NOMO-1 treated with DMSO at 0.1 percent for 48 hours (cell line): Measurements from ENCODE around the gene NMRK1.

ENCODE experiments used
- DNase-seq: peaks from one replicate; lab custom pipeline; 2025; ENCODE audit not compliant: unreplicated experiment; lab: John Stamatoyannopoulos, UW

NMRK1 gene

GRCh38 chr9:75063556-75064305 is 24.2 kb downstream of the NMRK1 start:
- DNase-seq, result no peak

GRCh38 chr9:75061169-75061568 is 26.8 kb downstream of the NMRK1 start:
- no peak for DNase-seq

- DNase-seq, result no peak
Measured at GRCh38 chr9:75054368-75055001, 33.5 kb downstream of the NMRK1 start.

DNA sequence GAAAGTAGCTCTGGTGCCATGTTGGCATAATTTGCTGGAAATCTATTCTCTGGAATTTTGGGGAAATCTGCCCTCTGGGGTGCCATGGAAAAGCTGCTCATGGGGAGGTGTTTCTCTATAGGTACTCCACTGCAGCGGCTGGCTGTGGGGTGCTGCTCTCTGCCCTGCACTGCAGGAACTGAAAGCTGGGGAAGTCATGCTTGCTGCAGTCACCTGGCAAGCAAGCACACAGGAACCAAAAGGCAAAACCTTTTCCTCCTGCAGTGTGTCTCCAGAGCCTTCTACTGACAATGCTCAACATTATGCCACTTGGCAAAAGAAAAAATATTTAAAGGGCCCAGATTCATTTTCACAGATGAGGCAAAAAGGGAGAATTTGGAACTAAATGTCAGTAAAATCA is 34.1 kb downstream of the NMRK1 start:
- no peak for DNase-seq

- DNase-seq, result no peak
Measured at GRCh38 chr9:75051285-75051684, 36.7 kb downstream of the NMRK1 start.

- DNase-seq, result no peak
Measured at GRCh38 chr9:75047506-75047905, 40.4 kb downstream of the NMRK1 start.

DNA sequence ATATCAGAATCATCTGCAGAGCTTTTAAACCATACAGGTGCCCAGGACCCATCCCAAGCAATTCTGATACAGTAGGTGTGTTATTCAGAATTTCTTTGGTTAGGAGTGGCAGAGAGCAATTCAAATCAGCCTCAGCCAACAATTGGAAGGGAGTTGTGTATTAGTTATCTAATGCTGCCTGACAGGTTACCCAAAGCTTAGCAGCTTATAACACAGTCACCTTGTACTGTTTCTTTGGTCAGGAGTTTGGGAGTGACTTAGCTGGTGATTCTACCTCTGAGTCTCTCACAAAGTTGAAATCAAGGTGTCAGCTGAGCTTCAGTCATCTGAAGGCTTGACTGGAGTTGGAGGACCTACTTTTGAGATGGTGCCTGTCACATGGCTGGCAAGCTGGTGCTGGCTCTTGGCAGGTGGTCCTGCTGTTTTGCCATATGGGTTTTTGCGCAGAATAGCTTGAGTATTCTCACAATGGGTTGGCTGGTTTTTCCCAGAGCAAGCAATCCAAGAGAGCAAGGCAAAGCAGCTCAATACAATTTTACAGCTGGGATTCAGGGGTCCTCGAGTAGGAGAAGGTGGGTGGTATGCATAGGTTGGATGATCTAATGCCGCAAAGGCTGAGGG is 41.1 kb downstream of the NMRK1 start:
- no peak for DNase-seq

- no peak for DNase-seq
Measured at GRCh38 chr9:75041041-75041440, 46.9 kb downstream of the NMRK1 start.

- no peak for DNase-seq
Measured at GRCh38 chr9:75039801-75040200, 48.2 kb downstream of the NMRK1 start.

GRCh38 chr9:75039009-75039408 is 48.9 kb downstream of the NMRK1 start:
- no peak for DNase-seq

GRCh38 chr9:75036793-75037192 is 51.2 kb downstream of the NMRK1 start:
- no peak for DNase-seq

- DNase-seq, result no peak
Measured at GRCh38 chr9:75033791-75034473, 54.0 kb downstream of the NMRK1 start.

- no peak for DNase-seq
Measured at GRCh38 chr9:75027187-75028107, 60.5 kb downstream of the NMRK1 start.

- DNase-seq, result no peak
Measured at GRCh38 chr9:75023846-75024245, 64.1 kb downstream of the NMRK1 start.

- DNase-seq, result no peak
Measured at GRCh38 chr9:75019654-75020053, 68.3 kb downstream of the NMRK1 start.

DNA sequence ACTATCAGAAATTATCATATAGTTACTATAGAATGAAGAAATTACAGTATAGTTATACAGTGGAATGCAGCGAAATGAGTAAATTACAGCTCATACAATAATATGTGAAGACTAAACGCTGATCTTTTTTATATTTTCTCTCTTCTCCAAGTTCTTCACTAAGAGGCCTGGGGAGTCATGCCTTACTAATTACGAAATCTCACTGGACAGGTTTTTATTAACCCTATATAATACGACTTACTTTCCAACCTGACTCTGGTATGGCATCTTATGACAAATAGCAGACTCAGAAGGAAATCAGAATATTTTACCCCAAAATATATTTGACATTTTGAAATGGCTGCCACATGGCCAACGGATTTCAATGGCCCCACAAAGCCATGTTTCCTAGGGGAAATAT is 68.9 kb downstream of the NMRK1 start:
- DNase-seq, result no peak

- no peak for DNase-seq
Measured at GRCh38 chr9:75017378-75017777, 70.6 kb downstream of the NMRK1 start.

- no peak for DNase-seq
Measured at GRCh38 chr9:75013735-75014134, 74.2 kb downstream of the NMRK1 start.
